Measurements from ENCODE around the gene ST3GAL2. TPM values are rescaled to one million over a fixed set of nuclear protein-coding genes. Genes with fewer than 3 reads are reported as not detected.

ST3GAL2 gene
- total and polyA plus RNA-seq, 2 donors from 2014 or later: 10.6 to 28.6 TPM

DNA sequence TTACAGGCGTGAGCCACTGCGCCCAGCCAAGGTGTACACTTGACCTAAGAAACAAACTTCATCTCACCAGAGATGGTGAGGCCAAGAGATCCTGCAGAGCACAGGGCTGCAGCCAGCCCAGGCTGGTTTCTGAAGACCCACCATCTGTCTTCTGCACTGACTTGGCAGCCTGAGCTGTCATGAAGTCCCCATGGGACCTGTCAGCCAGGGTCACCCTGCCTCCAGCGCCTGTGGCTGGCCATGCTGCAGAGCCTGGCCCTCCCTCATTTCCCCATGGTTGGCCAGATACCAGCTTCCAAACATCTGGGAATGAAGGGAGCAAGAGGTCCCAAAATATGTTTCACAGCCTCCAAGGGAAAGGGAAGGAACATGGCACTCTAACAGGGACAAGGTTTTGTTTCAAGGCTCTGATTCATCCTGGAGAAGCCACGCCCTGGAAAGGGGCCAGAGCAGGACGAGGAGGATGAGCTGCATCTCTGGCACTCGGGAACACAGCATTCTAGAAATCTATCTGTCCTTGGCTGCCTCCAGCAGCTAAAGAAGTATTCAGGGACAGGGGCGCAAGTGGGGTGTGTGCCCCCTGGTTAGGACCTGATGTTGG is 46.9 kb downstream of the ST3GAL2 start:
- Histone ChIP-seq H3K27me3 (ENCODE audit: control insufficient read depth, insufficient read depth, low read length) (no peaks in the 10 kb centered on the region), H3K36me3 (ENCODE audit: control insufficient read depth in 2 of 3, insufficient read depth in 3 of 3, low read length in 3 of 3) (peaks cover 0 to 9% (median 0%) of the 10 kb centered on the region in 3 donors), H3K9me3 (ENCODE audit: control insufficient read depth in 2 of 3, insufficient read depth in 1 of 3, low read length in 3 of 3) (no peaks in the 10 kb centered on the region), H3K4me1 (ENCODE audit: control insufficient read depth in 2 of 3, insufficient read depth in 2 of 3, low read depth in 1 of 3, low read length in 3 of 3) (peaks cover 0 to 12% (median 0%) of the 10 kb centered on the region in 3 donors), H3K9ac (ENCODE audit: low read length in 3 of 3) (no peak overlapping the region), H3K27ac (ENCODE audit: low read depth in 2 of 2, low read length in 2 of 2) (no peak overlapping the region), H3K4me3 (ENCODE audit: low read length in 3 of 3) (no peak overlapping the region)
- intact Hi-C loops (cut with DNase I): no loop called here
- DNase-seq (no peak), FAIRE-seq (no peak)
- TF ChIP-seq, protein P1, sequence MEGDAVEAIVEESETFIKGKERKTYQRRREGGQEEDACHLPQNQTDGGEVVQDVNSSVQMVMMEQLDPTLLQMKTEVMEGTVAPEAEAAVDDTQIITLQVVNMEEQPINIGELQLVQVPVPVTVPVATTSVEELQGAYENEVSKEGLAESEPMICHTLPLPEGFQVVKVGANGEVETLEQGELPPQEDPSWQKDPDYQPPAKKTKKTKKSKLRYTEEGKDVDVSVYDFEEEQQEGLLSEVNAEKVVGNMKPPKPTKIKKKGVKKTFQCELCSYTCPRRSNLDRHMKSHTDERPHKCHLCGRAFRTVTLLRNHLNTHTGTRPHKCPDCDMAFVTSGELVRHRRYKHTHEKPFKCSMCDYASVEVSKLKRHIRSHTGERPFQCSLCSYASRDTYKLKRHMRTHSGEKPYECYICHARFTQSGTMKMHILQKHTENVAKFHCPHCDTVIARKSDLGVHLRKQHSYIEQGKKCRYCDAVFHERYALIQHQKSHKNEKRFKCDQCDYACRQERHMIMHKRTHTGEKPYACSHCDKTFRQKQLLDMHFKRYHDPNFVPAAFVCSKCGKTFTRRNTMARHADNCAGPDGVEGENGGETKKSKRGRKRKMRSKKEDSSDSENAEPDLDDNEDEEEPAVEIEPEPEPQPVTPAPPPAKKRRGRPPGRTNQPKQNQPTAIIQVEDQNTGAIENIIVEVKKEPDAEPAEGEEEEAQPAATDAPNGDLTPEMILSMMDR (IDR thresholded peaks at IDR 0.05; ENCODE audit: borderline replicate concordance, extremely low read depth, insufficient read depth): no peak

GRCh38 chr16:70391446-70391845 is 47.5 kb downstream of the ST3GAL2 start:
- Histone ChIP-seq H3K9me3 (ENCODE audit: control insufficient read depth in 2 of 3, insufficient read depth in 1 of 3, low read length in 3 of 3) (no peaks in the 10 kb centered on the region), H3K27ac (ENCODE audit: low read depth in 2 of 2, low read length in 2 of 2) (peak overlapping the region in 1 of 2 donors; percentile 72), H3K36me3 (ENCODE audit: control insufficient read depth in 2 of 3, insufficient read depth in 3 of 3, low read length in 3 of 3) (peaks cover 0 to 9% (median 0%) of the 10 kb centered on the region in 3 donors), H3K27me3 (ENCODE audit: control insufficient read depth, insufficient read depth, low read length) (no peaks in the 10 kb centered on the region), H3K9ac (ENCODE audit: low read length in 3 of 3) (peak overlapping the region in 1 of 3 donors; percentile 44), H3K4me3 (ENCODE audit: low read length in 3 of 3) (no peak overlapping the region), H3K4me1 (ENCODE audit: control insufficient read depth in 2 of 3, insufficient read depth in 2 of 3, low read depth in 1 of 3, low read length in 3 of 3) (peaks cover 0 to 12% (median 0%) of the 10 kb centered on the region in 3 donors)
- FAIRE-seq (no peak), DNase-seq (no peak)
- intact Hi-C loops (cut with DNase I): no loop called here
- TF ChIP-seq, protein P1 (IDR thresholded peaks at IDR 0.05; ENCODE audit: borderline replicate concordance, extremely low read depth, insufficient read depth): no peak

DNA sequence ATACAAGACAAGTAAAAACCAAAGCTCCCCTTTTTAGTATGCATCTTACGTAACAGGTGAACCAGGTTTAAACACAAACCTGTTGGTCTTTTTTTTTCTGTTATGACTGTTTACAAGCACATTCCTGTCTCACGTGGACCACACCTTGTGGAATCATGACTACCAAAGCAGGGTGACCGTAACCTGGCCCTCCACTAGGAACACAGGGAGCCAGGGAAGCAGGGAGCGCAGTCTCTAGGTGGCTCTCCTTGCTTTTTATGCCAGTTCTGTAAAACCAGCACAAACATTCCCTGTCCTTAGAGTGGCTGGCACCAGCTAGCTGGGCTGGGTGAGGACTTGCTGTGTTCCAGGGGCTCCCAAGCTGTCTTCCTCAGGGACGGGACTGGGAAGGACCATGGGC is 48.1 kb downstream of the ST3GAL2 start:
- Histone ChIP-seq H3K9me3 (ENCODE audit: control insufficient read depth in 2 of 3, insufficient read depth in 1 of 3, low read length in 3 of 3) (no peaks in the 10 kb centered on the region), H3K27me3 (ENCODE audit: control insufficient read depth, insufficient read depth, low read length) (no peaks in the 10 kb centered on the region), H3K36me3 (ENCODE audit: control insufficient read depth in 2 of 3, insufficient read depth in 3 of 3, low read length in 3 of 3) (peaks cover 0 to 9% (median 0%) of the 10 kb centered on the region in 3 donors), H3K4me3 (ENCODE audit: low read length in 3 of 3) (no peak overlapping the region), H3K4me1 (ENCODE audit: control insufficient read depth in 2 of 3, insufficient read depth in 2 of 3, low read depth in 1 of 3, low read length in 3 of 3) (peaks cover 0 to 12% (median 0%) of the 10 kb centered on the region in 3 donors), H3K9ac (ENCODE audit: low read length in 3 of 3) (peak overlapping the region in 2 of 3 donors; percentile 44 to 46), H3K27ac (ENCODE audit: low read depth in 2 of 2, low read length in 2 of 2) (peak overlapping the region; percentile 53 to 72)
- FAIRE-seq (no peak), DNase-seq (no peak)
- intact Hi-C loops (cut with DNase I): no loop called here
- TF ChIP-seq, protein P1 (IDR thresholded peaks at IDR 0.05; ENCODE audit: borderline replicate concordance, extremely low read depth, insufficient read depth): no peak
